HEK293T (cell line): ENCODE results near the gene PRICKLE2.

Source experiments
- ARNT ChIP-seq: fragments of 450-650 bp; IDR thresholded peaks from 2 replicates; pipeline ENCODE4 v1.6.1; 2017; ENCODE audit warnings: mild to moderate bottlenecking
- BHLHE40 ChIP-seq: fragments of 450-650 bp; IDR thresholded peaks from 2 replicates; pipeline ENCODE4 v1.6.1; 2016; ENCODE audit warnings: mild to moderate bottlenecking, moderate library complexity, borderline replicate concordance
- CTBP1 ChIP-seq: fragments of 450-650 bp; IDR thresholded peaks from 2 replicates; pipeline ENCODE4 v1.6.1; 2016; ENCODE audit warnings: borderline replicate concordance
- ELF4 ChIP-seq: fragments of 450-650 bp; IDR thresholded peaks from 2 replicates; pipeline ENCODE4 v1.6.1; 2017; ENCODE audit warnings: antibody characterized with exemption
- FOXA1 ChIP-seq: fragments of 450-650 bp; IDR thresholded peaks from 2 replicates; pipeline ENCODE4 v1.6.1; 2016; ENCODE audit warnings: mild to moderate bottlenecking
- FOXK2 ChIP-seq: fragments of 450-650 bp; IDR thresholded peaks from 2 replicates; pipeline ENCODE4 v1.6.1; 2016; ENCODE audit warnings: mild to moderate bottlenecking
- FOXM1 ChIP-seq: fragments of 450-650 bp; IDR thresholded peaks from 2 replicates; pipeline ENCODE4 v1.6.1; 2017; ENCODE audit warnings: mild to moderate bottlenecking, borderline replicate concordance
- HDGF ChIP-seq: fragments of 450-650 bp; IDR thresholded peaks from 2 replicates; pipeline ENCODE4 v1.6.1; 2017; ENCODE audit warnings: antibody characterized with exemption, borderline replicate concordance
- L3MBTL2 ChIP-seq: fragments of 450-650 bp; conservative IDR thresholded peaks from 2 replicates; pipeline ENCODE4 v1.6.1; 2016; ENCODE audit warnings: mild to moderate bottlenecking
- SP1 ChIP-seq: fragments of 450-650 bp; IDR thresholded peaks from 2 replicates; pipeline ENCODE4 v1.6.1; 2017
- SUZ12 ChIP-seq: fragments of 450-650 bp; IDR thresholded peaks from 2 replicates; pipeline ENCODE4 v1.6.1; 2016; ENCODE audit warnings: mild to moderate bottlenecking
- ZNF384 ChIP-seq: fragments of 450-650 bp; IDR thresholded peaks from 2 replicates; pipeline ENCODE4 v1.6.1; 2016

GRCh38 chr3:64091501-64091900, 133.8 kb downstream of the PRICKLE2 start:
- TF ChIP-seq HDGF, result no peak
- TF ChIP-seq CTBP1, result no peak
- no peak for TF ChIP-seq BHLHE40
- TF ChIP-seq FOXM1, result no peak
- TF ChIP-seq L3MBTL2, result no peak
- TF ChIP-seq ZNF384, result no peak
- TF ChIP-seq FOXA1, result no peak
- no peak for TF ChIP-seq ARNT
- TF ChIP-seq ELF4, result no peak
- no peak for TF ChIP-seq FOXK2
- TF ChIP-seq SUZ12, result no peak
- TF ChIP-seq SP1, result no peak
